Type B pancreatic cell (in vitro differentiated cells): ENCODE measurements around the gene OR52D1. TPM values are rescaled to one million over a fixed set of nuclear protein-coding genes. Genes with fewer than 3 reads are reported as not detected.

Source experiments
- DNase-seq: peaks from one replicate; pipeline ENCODE4 v3.0.0; 2021; ENCODE audit warnings: mixed read lengths; ENCODE audit not compliant: unreplicated experiment; ENCODE audit errors: extremely low spot score
- H3K27ac Mint-ChIP-seq: 2 replicates; pipeline ENCODE4 v1.8.0; 2021; ENCODE audit warnings: mild to moderate bottlenecking, mixed read lengths
- H3K27me3 Mint-ChIP-seq: 2 replicates; pipeline ENCODE4 v1.8.0; 2021; ENCODE audit warnings: mixed read lengths
- H3K36me3 Mint-ChIP-seq: 2 replicates; pipeline ENCODE4 v1.8.0; 2021; ENCODE audit warnings: mixed read lengths
- H3K4me1 Mint-ChIP-seq: one replicate; pipeline ENCODE4 v1.8.0; 2021; ENCODE audit warnings: mixed read lengths; ENCODE audit not compliant: unreplicated experiment
- H3K4me3 Mint-ChIP-seq: 2 replicates; pipeline ENCODE4 v1.8.0; 2021; ENCODE audit warnings: mild to moderate bottlenecking, mixed read lengths
- H3K9me3 Mint-ChIP-seq: 2 replicates; pipeline ENCODE4 v1.8.0; 2021; ENCODE audit warnings: mixed read lengths
- CTCF ChIP-seq: fragments of 200-600 bp; sonication (generic); conservative IDR thresholded peaks from 2 replicates; pipeline ENCODE4 v1.5.0; 2021; ENCODE audit warnings: antibody characterized with exemption, mild to moderate bottlenecking
- total RNA-seq: library from RNA; stranded (reverse); gene quantifications from 2 replicates; pipeline ENCODE4 v1.2.1, GENCODE V29; 2021; ENCODE audit warnings: low replicate concordance

Gene OR52D1
- total RNA-seq, 1 donor from 2014 or later: not detected

GRCh38 chr11:5509803-5510202, 21.3 kb downstream of the OR52D1 start, which contains the start of gene UBQLN3:
UBQLN3 (minus strand) TSS chr11:5509957; CDS start chr11:5509558, 399 bp downstream.
- Mint-ChIP-seq H3K27ac (no peak within 1 kb of the TSS), H3K36me3 (no peaks in the 10 kb centered on the region), H3K4me1 (no peaks in the 10 kb centered on the region), H3K4me3 (no peak within 1 kb of the TSS), H3K27me3 (peaks cover 10% of the 10 kb centered on the region), H3K9me3 (no peaks in the 10 kb centered on the region)
- no peak for TF ChIP-seq CTCF
- no peak for DNase-seq

DNA sequence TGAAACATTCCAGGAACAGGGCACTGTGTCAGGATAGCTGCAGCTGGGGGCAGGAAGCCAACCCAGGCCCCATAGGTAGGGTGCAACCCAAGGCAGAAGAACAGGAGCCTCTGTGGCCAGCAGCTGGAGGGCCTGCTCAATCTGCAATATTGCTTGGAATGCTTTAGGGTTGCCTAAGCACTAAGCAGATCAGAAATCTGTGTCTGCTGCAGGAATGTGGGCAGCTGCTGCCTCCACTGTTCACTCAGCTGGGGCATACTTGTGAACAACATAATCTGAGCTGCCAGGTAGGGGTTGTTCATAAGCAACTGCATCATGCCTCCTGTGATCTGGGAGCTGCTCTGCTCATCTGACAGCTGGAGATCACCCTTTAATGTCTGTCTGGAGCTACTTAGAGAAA, 26.4 kb downstream of the OR52D1 start:
- no peak overlapping the region for H3K27ac Mint-ChIP-seq
- DNase-seq: no peak
- no peak for TF ChIP-seq CTCF
- no peaks in the 10 kb centered on the region for H3K9me3 Mint-ChIP-seq
- no peaks in the 10 kb centered on the region for H3K36me3 Mint-ChIP-seq
- no peak overlapping the region for H3K4me3 Mint-ChIP-seq
- no peaks in the 10 kb centered on the region for H3K4me1 Mint-ChIP-seq
- H3K27me3 Mint-ChIP-seq: peaks cover 4% of the 10 kb centered on the region

- H3K4me1 Mint-ChIP-seq: no peaks in the 10 kb centered on the region
- H3K27me3 Mint-ChIP-seq: no peaks in the 10 kb centered on the region
- no peak for DNase-seq
- H3K4me3 Mint-ChIP-seq: no peak within 1 kb of the TSS
- TF ChIP-seq CTCF: no peak
- H3K36me3 Mint-ChIP-seq: no peaks in the 10 kb centered on the region
- H3K27ac Mint-ChIP-seq: no peak within 1 kb of the TSS
- no peaks in the 10 kb centered on the region for H3K9me3 Mint-ChIP-seq
Measured at GRCh38 chr11:5516599-5516998, 28.1 kb downstream of the OR52D1 start, which contains the start of gene UBQLNL. UBQLNL (minus strand) TSS chr11:5516699; CDS start chr11:5516441, 258 bp downstream.

DNA sequence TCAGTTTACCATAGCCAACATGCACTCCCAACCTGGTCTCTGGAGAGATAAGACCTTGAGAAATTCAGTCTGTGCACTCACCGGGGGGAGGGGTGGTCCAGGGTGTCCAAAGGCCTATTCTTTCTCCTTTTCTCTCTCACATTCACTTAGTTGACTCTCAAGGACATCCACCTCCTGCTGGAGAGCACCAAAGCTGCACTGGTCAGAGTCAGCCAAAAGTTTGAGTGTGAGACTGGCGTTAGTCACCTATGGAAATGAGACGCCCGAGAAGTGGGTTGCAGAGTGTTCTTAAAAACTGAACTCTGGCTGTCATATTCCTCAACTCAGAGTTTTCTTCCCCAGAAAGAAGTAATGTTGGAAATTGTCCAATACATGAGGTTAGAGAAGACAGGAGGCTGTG, 33.1 kb downstream of the OR52D1 start:
- Mint-ChIP-seq H3K27ac (no peak overlapping the region), H3K9me3 (no peaks in the 10 kb centered on the region), H3K4me3 (no peak overlapping the region), H3K27me3 (peaks cover under 1% of the 10 kb centered on the region), H3K36me3 (no peaks in the 10 kb centered on the region), H3K4me1 (no peaks in the 10 kb centered on the region)
- no peak for DNase-seq
- no peak for TF ChIP-seq CTCF

- no peak for TF ChIP-seq CTCF
- H3K4me1 Mint-ChIP-seq: no peaks in the 10 kb centered on the region
Measured at GRCh38 chr11:5522308-5522707, 33.8 kb downstream of the OR52D1 start.

GRCh38 chr11:5524756-5525155, 36.3 kb downstream of the OR52D1 start:
- Mint-ChIP-seq H3K9me3 (no peaks in the 10 kb centered on the region), H3K36me3 (no peaks in the 10 kb centered on the region), H3K4me1 (no peaks in the 10 kb centered on the region), H3K27ac (no peak overlapping the region), H3K27me3 (peaks cover 3% of the 10 kb centered on the region), H3K4me3 (no peak overlapping the region)
- DNase-seq: no peak
- no peak for TF ChIP-seq CTCF

More at GRCh38 chr11:5522308-5522707, 33.8 kb downstream of the OR52D1 start:
- no peak for DNase-seq
- Mint-ChIP-seq H3K27me3 (peaks cover 3% of the 10 kb centered on the region), H3K36me3 (no peaks in the 10 kb centered on the region), H3K27ac (no peak overlapping the region), H3K9me3 (no peaks in the 10 kb centered on the region), H3K4me3 (no peak overlapping the region)
